Neural cell (in vitro differentiated cells): ENCODE measurements around the gene STPG4. TPM values are rescaled to one million over a fixed set of nuclear protein-coding genes. Genes with fewer than 3 reads are reported as not detected.

Experiments used
- H2AFZ ChIP-seq: fragments of 200-600, 300-800 bp; sonication (generic), shearing (Covaris generic); 2 replicates; pipeline ENCODE4 v1.6.0; 2014; ENCODE audit warnings: low read depth, mild to moderate bottlenecking, antibody characterized with exemption, low read length, moderate library complexity
- H3F3A ChIP-seq: fragments of 200-600 bp; shearing (Covaris generic); 2 replicates; pipeline ENCODE4 v1.6.1; 2016; ENCODE audit warnings: mild to moderate bottlenecking, moderate library complexity, mixed read lengths, antibody characterized with exemption, low read length; ENCODE audit not compliant: insufficient read depth, poor library complexity, severe bottlenecking
- H3K27ac ChIP-seq: fragments of 200-600, 300-800 bp; sonication (generic), shearing (Covaris generic); 2 replicates; pipeline ENCODE4 v1.5.1; 2014; ENCODE audit warnings: mild to moderate bottlenecking, low read length, moderate library complexity
- H3K27me3 ChIP-seq: fragments of 300-800, 200-600 bp; sonication (generic), shearing (Covaris generic); 2 replicates; pipeline ENCODE4 v1.6.0; 2014; ENCODE audit warnings: mild to moderate bottlenecking, low read depth, low read length, moderate library complexity; ENCODE audit not compliant: insufficient read depth
- H3K36me3 ChIP-seq: fragments of 300-800, 200-600 bp; sonication (generic), shearing (Covaris generic); 2 replicates; pipeline ENCODE4 v1.5.1; 2014; ENCODE audit warnings: mild to moderate bottlenecking, antibody characterized with exemption, low read length, moderate library complexity; ENCODE audit not compliant: insufficient read depth
- H3K4me2 ChIP-seq: fragments of 300-800, 200-600 bp; sonication (generic), shearing (Covaris generic); 2 replicates; pipeline ENCODE4 v1.6.0; 2014; ENCODE audit warnings: mild to moderate bottlenecking, low read length
- H3K4me3 ChIP-seq: fragments of 300-800, 200-600 bp; sonication (generic), shearing (Covaris generic); 2 replicates; pipeline ENCODE4 v1.5.1; 2014; ENCODE audit warnings: mild to moderate bottlenecking, low read length, moderate library complexity
- H3K79me2 ChIP-seq: fragments of 200-600 bp; shearing (Covaris generic); replicated peaks from 2 replicates; pipeline ENCODE4 v1.6.0; 2014; ENCODE audit warnings: mild to moderate bottlenecking, low read length, moderate library complexity; ENCODE audit not compliant: insufficient read depth
- H3K9ac ChIP-seq: fragments of 300-800, 200-600 bp; sonication (generic), shearing (Covaris generic); 2 replicates; pipeline ENCODE4 v1.6.1; 2016; ENCODE audit warnings: mild to moderate bottlenecking, low read length, mixed read lengths
- H3K9me2 ChIP-seq: fragments of 200-600 bp; shearing (Covaris generic); 2 replicates; pipeline ENCODE4 v1.6.1; 2016; ENCODE audit warnings: mild to moderate bottlenecking, low read length, mixed read lengths; ENCODE audit not compliant: insufficient read depth
- H3K9me3 ChIP-seq: fragments of 200-600, 300-800 bp; sonication (generic), shearing (Covaris generic); 2 replicates; pipeline ENCODE4 v1.6.1; 2016; ENCODE audit warnings: mild to moderate bottlenecking, mixed run types, low read length, moderate library complexity, mixed read lengths
- H4K20me1 ChIP-seq: fragments of 200-600 bp; shearing (Covaris generic); 2 replicates; pipeline ENCODE4 v1.6.1; 2016; ENCODE audit warnings: mild to moderate bottlenecking, mixed run types; ENCODE audit not compliant: insufficient read depth
- EP300 ChIP-seq: fragments of 450-650 bp; conservative IDR thresholded peaks from 2 replicates; pipeline ENCODE4 v1.6.1; 2014; ENCODE audit warnings: antibody characterized with exemption, mild to moderate bottlenecking, moderate library complexity; ENCODE audit not compliant: poor library complexity, severe bottlenecking
- EZH2 ChIP-seq: fragments of 200-600, 300-800 bp; shearing (Covaris generic), sonication (generic); IDR thresholded peaks from 2 replicates; pipeline ENCODE4 v1.6.1; 2014; ENCODE audit warnings: antibody characterized with exemption, low read length, borderline replicate concordance, mild to moderate bottlenecking; ENCODE audit not compliant: insufficient read depth, poor library complexity, severe bottlenecking
- MXI1 ChIP-seq: fragments of 450-650 bp; conservative IDR thresholded peaks from 2 replicates; pipeline ENCODE4 v1.6.1; 2014; ENCODE audit warnings: antibody characterized with exemption, mild to moderate bottlenecking; ENCODE audit not compliant: poor library complexity, severe bottlenecking
- POLR2AphosphoS5 ChIP-seq: IDR thresholded peaks from 2 replicates; pipeline ENCODE4 v1.6.1; 2012
- RAD21 ChIP-seq: fragments of 450-650 bp; conservative IDR thresholded peaks from 2 replicates; pipeline ENCODE4 v1.6.1; 2014; ENCODE audit warnings: antibody characterized with exemption, mild to moderate bottlenecking, moderate library complexity
- SMC3 ChIP-seq: fragments of 450-650 bp; conservative IDR thresholded peaks from 2 replicates; pipeline ENCODE4 v1.6.1; 2014; ENCODE audit warnings: antibody characterized with exemption, mild to moderate bottlenecking, moderate library complexity; ENCODE audit not compliant: poor library complexity
- TAF1 ChIP-seq: IDR thresholded peaks from 2 replicates; pipeline ENCODE4 v1.6.1; 2012; ENCODE audit warnings: low read depth
- polyA plus RNA-seq: library from polyadenylated mRNA; depleted of rRNA; stranded (reverse); fragments of >200 nt; gene quantifications from 2 replicates; pipeline ENCODE4 v1.2.3, GENCODE V29; 2014
- TF ChIP-seq, protein P1 (sequence below): fragments of 450-650 bp; IDR thresholded peaks from 2 replicates; pipeline ENCODE4 v1.5.1; 2014; ENCODE audit warnings: antibody characterized with exemption, mild to moderate bottlenecking, moderate library complexity; ENCODE audit not compliant: poor library complexity, severe bottlenecking
- TF ChIP-seq, protein P2 (sequence below): IDR thresholded peaks from 2 replicates; pipeline ENCODE4 v1.6.1; 2012; ENCODE audit warnings: borderline replicate concordance

STPG4 gene
- polyA plus RNA-seq, 1 donor from 2014 or later = not detected

DNA sequence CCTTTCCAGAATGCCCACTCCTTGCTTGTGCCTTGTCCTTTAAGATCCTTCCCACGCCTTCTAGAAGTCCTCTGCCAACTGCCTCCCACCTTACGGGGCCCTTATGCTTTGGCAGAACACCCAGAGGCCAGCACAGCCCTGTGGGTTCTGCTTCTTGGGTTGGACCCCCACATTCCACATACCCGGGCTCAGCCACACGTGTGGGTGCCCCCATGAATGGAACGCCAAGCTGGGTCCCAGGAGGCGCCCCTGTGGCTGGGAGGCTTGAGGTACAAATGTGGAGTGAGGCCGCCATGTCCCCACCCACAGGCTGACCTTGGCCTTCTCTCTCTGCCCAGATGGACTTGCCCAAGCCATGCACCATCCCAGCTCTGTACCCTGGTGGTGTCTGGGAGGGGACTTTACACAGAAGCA lies 74.2 kb downstream of the STPG4 start:
- Histone ChIP-seq H4K20me1 (no peaks in the 10 kb centered on the region), H3K79me2 (no peaks in the 10 kb centered on the region), H3K27me3 (no peaks in the 10 kb centered on the region), H3K4me2 (no peak overlapping the region), H3K4me3 (no peak overlapping the region), H3K27ac (no peak overlapping the region), H3K9me3 (no peaks in the 10 kb centered on the region), H3K9ac (no peak overlapping the region), H2AFZ (no peak overlapping the region), H3K36me3 (no peaks in the 10 kb centered on the region), H3K9me2 (no peaks in the 10 kb centered on the region), H3F3A (no peaks in the 10 kb centered on the region)
- TF ChIP-seq, protein P1, sequence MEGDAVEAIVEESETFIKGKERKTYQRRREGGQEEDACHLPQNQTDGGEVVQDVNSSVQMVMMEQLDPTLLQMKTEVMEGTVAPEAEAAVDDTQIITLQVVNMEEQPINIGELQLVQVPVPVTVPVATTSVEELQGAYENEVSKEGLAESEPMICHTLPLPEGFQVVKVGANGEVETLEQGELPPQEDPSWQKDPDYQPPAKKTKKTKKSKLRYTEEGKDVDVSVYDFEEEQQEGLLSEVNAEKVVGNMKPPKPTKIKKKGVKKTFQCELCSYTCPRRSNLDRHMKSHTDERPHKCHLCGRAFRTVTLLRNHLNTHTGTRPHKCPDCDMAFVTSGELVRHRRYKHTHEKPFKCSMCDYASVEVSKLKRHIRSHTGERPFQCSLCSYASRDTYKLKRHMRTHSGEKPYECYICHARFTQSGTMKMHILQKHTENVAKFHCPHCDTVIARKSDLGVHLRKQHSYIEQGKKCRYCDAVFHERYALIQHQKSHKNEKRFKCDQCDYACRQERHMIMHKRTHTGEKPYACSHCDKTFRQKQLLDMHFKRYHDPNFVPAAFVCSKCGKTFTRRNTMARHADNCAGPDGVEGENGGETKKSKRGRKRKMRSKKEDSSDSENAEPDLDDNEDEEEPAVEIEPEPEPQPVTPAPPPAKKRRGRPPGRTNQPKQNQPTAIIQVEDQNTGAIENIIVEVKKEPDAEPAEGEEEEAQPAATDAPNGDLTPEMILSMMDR = no peak
- TF ChIP-seq EP300 (no peak), TAF1 (no peak), SMC3 (no peak), MXI1 (no peak), RAD21 (no peak), EZH2 (no peak), POLR2AphosphoS5 (no peak)
- TF ChIP-seq, protein P2, sequence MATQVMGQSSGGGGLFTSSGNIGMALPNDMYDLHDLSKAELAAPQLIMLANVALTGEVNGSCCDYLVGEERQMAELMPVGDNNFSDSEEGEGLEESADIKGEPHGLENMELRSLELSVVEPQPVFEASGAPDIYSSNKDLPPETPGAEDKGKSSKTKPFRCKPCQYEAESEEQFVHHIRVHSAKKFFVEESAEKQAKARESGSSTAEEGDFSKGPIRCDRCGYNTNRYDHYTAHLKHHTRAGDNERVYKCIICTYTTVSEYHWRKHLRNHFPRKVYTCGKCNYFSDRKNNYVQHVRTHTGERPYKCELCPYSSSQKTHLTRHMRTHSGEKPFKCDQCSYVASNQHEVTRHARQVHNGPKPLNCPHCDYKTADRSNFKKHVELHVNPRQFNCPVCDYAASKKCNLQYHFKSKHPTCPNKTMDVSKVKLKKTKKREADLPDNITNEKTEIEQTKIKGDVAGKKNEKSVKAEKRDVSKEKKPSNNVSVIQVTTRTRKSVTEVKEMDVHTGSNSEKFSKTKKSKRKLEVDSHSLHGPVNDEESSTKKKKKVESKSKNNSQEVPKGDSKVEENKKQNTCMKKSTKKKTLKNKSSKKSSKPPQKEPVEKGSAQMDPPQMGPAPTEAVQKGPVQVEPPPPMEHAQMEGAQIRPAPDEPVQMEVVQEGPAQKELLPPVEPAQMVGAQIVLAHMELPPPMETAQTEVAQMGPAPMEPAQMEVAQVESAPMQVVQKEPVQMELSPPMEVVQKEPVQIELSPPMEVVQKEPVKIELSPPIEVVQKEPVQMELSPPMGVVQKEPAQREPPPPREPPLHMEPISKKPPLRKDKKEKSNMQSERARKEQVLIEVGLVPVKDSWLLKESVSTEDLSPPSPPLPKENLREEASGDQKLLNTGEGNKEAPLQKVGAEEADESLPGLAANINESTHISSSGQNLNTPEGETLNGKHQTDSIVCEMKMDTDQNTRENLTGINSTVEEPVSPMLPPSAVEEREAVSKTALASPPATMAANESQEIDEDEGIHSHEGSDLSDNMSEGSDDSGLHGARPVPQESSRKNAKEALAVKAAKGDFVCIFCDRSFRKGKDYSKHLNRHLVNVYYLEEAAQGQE = no peak

- no peak overlapping the region for H3K4me2 ChIP-seq
- no peak overlapping the region for H3K9ac ChIP-seq
Observed at GRCh38 chr2:47079515-47080412, 75.3 kb downstream of the STPG4 start.

More at GRCh38 chr2:47079515-47080412, 75.3 kb downstream of the STPG4 start:
- Histone ChIP-seq H3K36me3 (no peaks in the 10 kb centered on the region), H3K79me2 (no peaks in the 10 kb centered on the region), H3K4me3 (no peak overlapping the region), H3K27ac (no peak overlapping the region), H3K27me3 (no peaks in the 10 kb centered on the region), H3F3A (no peaks in the 10 kb centered on the region), H4K20me1 (no peaks in the 10 kb centered on the region), H3K9me2 (no peaks in the 10 kb centered on the region), H3K9me3 (no peaks in the 10 kb centered on the region), H2AFZ (no peak overlapping the region)
- TF ChIP-seq, protein P1 = no peak
- no peak for TF ChIP-seq EP300
- no peak for TF ChIP-seq MXI1
- TF ChIP-seq, protein P2 = no peak
- TF ChIP-seq SMC3 = no peak
- TF ChIP-seq POLR2AphosphoS5 = no peak
- no peak for TF ChIP-seq TAF1
- TF ChIP-seq RAD21 = no peak
- no peak for TF ChIP-seq EZH2
